ENCODE data around the gene CEP112. TPM values are rescaled to one million over a fixed set of nuclear protein-coding genes. Genes with fewer than 3 reads are reported as not detected.

Gene CEP112
- total and polyA plus RNA-seq, 2 of the 4 experiments (the other 2 are of a cell fraction), result 2.5 to 5.6 TPM

GRCh38 chr17:65685110-65685509 lies 506.8 kb downstream of the CEP112 start:
- ATAC-seq (ENCODE audit: low read depth) (no peak), DNase-seq (no peak)
- H2AK5ac ChIP-seq (ENCODE audit: low read depth, low read length), result 0 out of 2 replicates have a peak overlapping the region, but pooled peaks have one; percentile 43
- BruUV-seq (replicated peaks), result no TSS peak
- H3K9ac ChIP-seq (ENCODE audit: low read depth, low read length), result no peak overlapping the region
- no peaks in the 10 kb centered on the region for H3K4me1 ChIP-seq (ENCODE audit: control insufficient read depth, insufficient read depth, low read length)
- no peak overlapping the region for H2BK15ac ChIP-seq (ENCODE audit: low read depth, low read length)
- intact Hi-C loops (cut with micrococcal nuclease), result no loop called here
- no peak overlapping the region for H3K18ac ChIP-seq (ENCODE audit: low read depth, low read length)
- WGBS, 2 experiments (ENCODE audit: extremely low coverage in 2 of 2, insufficient read length in 1 of 2), result no CpG with 5 or more reads among the region's 1 CpG
- ChIA-PET CTCF (no interaction called here), POLR2A (ENCODE audit: unreplicated experiment) (no interaction called here)
- in situ Hi-C loops (cut with MboI; ENCODE audit: low sequenced_read_pairs), result no loop called here
- no peak overlapping the region for H4K91ac ChIP-seq (ENCODE audit: insufficient read depth, low read depth, low read length)
- H3K36me3 ChIP-seq (ENCODE audit: control insufficient read depth, insufficient read depth, low read length), result no peaks in the 10 kb centered on the region
- no peak overlapping the region for H2BK5ac ChIP-seq (ENCODE audit: low read depth, low read length, poor library complexity, severe bottlenecking)
- no peak overlapping the region for H2AK9ac ChIP-seq (replicated peaks; ENCODE audit: low read depth, low read length, poor library complexity)
- H3K14ac ChIP-seq (replicated peaks; ENCODE audit: low read depth, low read length), result no peak overlapping the region
- H2BK20ac ChIP-seq (ENCODE audit: low read depth, low read length), result no peak overlapping the region
- TF ChIP-seq RFX5 (IDR thresholded peaks at IDR 0.05; ENCODE audit: low read depth, low read length) (no peak), NFE2L2 (IDR thresholded peaks at IDR 0.05; ENCODE audit: low read depth, low read length) (no peak), CHD1 (IDR thresholded peaks at IDR 0.05; ENCODE audit: low read depth, low read length) (no peak), ELK1 (IDR thresholded peaks at IDR 0.05; ENCODE audit: borderline replicate concordance, low read depth, low read length) (no peak), BHLHE40 (IDR thresholded peaks at IDR 0.05; ENCODE audit: low read depth, low read length) (no peak), RAD21 (IDR thresholded peaks at IDR 0.05; ENCODE audit: low read length) (no peak), MAFK (IDR thresholded peaks at IDR 0.05; ENCODE audit: low read depth, low read length) (no peak), RCOR1 (IDR thresholded peaks at IDR 0.05; ENCODE audit: insufficient replicate concordance, low read length) (no peak), MAZ (IDR thresholded peaks at IDR 0.05; ENCODE audit: borderline replicate concordance, low read depth, low read length) (no peak), POLR2A (IDR thresholded peaks at IDR 0.05; ENCODE audit: low read depth, low read length) (no peak), FOS (IDR thresholded peaks at IDR 0.05; ENCODE audit: low read depth, low read length) (no peak), CEBPB (IDR thresholded peaks at IDR 0.05; ENCODE audit: low read depth, low read length) (no peak), USF2 (IDR thresholded peaks at IDR 0.05; ENCODE audit: low read depth, low read length) (no peak), MXI1 (IDR thresholded peaks at IDR 0.05; ENCODE audit: borderline replicate concordance, low read depth, low read length) (no peak), SMC3 (IDR thresholded peaks at IDR 0.05; ENCODE audit: low read depth, low read length) (no peak)
- TF ChIP-seq, protein P1, sequence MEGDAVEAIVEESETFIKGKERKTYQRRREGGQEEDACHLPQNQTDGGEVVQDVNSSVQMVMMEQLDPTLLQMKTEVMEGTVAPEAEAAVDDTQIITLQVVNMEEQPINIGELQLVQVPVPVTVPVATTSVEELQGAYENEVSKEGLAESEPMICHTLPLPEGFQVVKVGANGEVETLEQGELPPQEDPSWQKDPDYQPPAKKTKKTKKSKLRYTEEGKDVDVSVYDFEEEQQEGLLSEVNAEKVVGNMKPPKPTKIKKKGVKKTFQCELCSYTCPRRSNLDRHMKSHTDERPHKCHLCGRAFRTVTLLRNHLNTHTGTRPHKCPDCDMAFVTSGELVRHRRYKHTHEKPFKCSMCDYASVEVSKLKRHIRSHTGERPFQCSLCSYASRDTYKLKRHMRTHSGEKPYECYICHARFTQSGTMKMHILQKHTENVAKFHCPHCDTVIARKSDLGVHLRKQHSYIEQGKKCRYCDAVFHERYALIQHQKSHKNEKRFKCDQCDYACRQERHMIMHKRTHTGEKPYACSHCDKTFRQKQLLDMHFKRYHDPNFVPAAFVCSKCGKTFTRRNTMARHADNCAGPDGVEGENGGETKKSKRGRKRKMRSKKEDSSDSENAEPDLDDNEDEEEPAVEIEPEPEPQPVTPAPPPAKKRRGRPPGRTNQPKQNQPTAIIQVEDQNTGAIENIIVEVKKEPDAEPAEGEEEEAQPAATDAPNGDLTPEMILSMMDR (conservative IDR thresholded peaks at IDR 0.05; ENCODE audit: low read depth, low read length), result no peak
- H3K4ac ChIP-seq (ENCODE audit: low read depth, low read length), result no peak overlapping the region
- no peak overlapping the region for H3K56ac ChIP-seq (ENCODE audit: extremely low read depth, insufficient read depth, low read length)
- no peaks in the 10 kb centered on the region for H3K79me1 ChIP-seq (ENCODE audit: low read depth in 1 of 2, low read length in 2 of 2)
- H3K27ac ChIP-seq (ENCODE audit: insufficient read depth, low read length), result no peak overlapping the region
- H2AFZ ChIP-seq (replicated peaks; ENCODE audit: low read length, poor library complexity), result no peak overlapping the region
- no peaks in the 10 kb centered on the region for H3K9me3 ChIP-seq (ENCODE audit: control insufficient read depth, insufficient read depth, low read length)
- no peak overlapping the region for H3K23ac ChIP-seq (ENCODE audit: low read depth, low read length)
- H2BK120ac ChIP-seq (ENCODE audit: low read depth, low read length), result no peak overlapping the region
- no peak overlapping the region for H3K4me3 ChIP-seq (ENCODE audit: insufficient read depth, low read depth, low read length)
- H3K4me2 ChIP-seq (ENCODE audit: low read depth, low read length), result no peak overlapping the region
- H3K9me1 ChIP-seq (ENCODE audit: insufficient read depth, low read length), result 0 out of 2 replicates have a peak, but pooled peaks cover 3% of the 10 kb centered on the region
- no peak overlapping the region for H4K5ac ChIP-seq (ENCODE audit: low read depth, low read length)
- no peaks in the 10 kb centered on the region for H4K20me1 ChIP-seq (ENCODE audit: insufficient read depth, low read length)
- no peaks in the 10 kb centered on the region for H3K27me3 ChIP-seq (ENCODE audit: control insufficient read depth, insufficient read depth, low read length)
- H4K8ac ChIP-seq (ENCODE audit: low read depth in 2 of 2, low read length in 2 of 2), result no peak overlapping the region
- dilution Hi-C loops (cut with HindIII; ENCODE audit: low sequenced_read_pairs, unreplicated experiment), result no loop called here

Data from IMR-90 (cell line).